ENCODE results near the gene MAGEE2. TPM values are rescaled to one million over a fixed set of nuclear protein-coding genes. Genes with fewer than 3 reads are reported as not detected.
"Not testable (repeated sequence)": the region's sequence is repeated elsewhere in the genome, so short reads cannot be mapped to it uniquely, and the experiment has no call there.

Gene MAGEE2
- total RNA-seq, 1 experiment from 2014 or later: not detected

- Histone ChIP-seq H3K9ac (ENCODE audit: extremely low read depth, insufficient read length, low read length) (no peak overlapping the region), H4K8ac (replicated peaks; ENCODE audit: insufficient read length, low read depth, low read length) (no peak overlapping the region), H3K56ac (ENCODE audit: insufficient read length, low read depth, low read length) (no peak overlapping the region), H3K14ac (ENCODE audit: insufficient read depth, low read length) (no peak overlapping the region), H4K5ac (ENCODE audit: insufficient read length, low read depth, low read length) (no peak overlapping the region), H2BK5ac (ENCODE audit: insufficient read length, low read length) (no peak overlapping the region), H3K9me3 (ENCODE audit: control insufficient read depth, low read depth, low read length) (peaks cover 54% of the 10 kb centered on the region), H3T11ph (ENCODE audit: low read length) (no peak overlapping the region), H3K18ac (ENCODE audit: insufficient read length, low read depth, low read length) (no peak overlapping the region), H3K4me2 (ENCODE audit: insufficient read depth, insufficient read length, low read length) (no peak overlapping the region), H3K23ac (ENCODE audit: insufficient read length, low read depth, low read length) (no peak overlapping the region), H2AFZ (ENCODE audit: low read length) (no peak overlapping the region), H3K79me2 (ENCODE audit: insufficient read depth, low read length) (no peaks in the 10 kb centered on the region), H2BK20ac (ENCODE audit: low read depth, low read length, poor library complexity, severe bottlenecking) (no peak overlapping the region), H4K91ac (ENCODE audit: insufficient read length, low read depth, low read length) (no peak overlapping the region), H3K27me3 (ENCODE audit: insufficient read depth, low read length) (no peaks in the 10 kb centered on the region), H3K4me1 (ENCODE audit: insufficient read depth, low read length) (no peaks in the 10 kb centered on the region), H2BK15ac (ENCODE audit: low read depth, low read length) (no peak overlapping the region), H3K4ac (ENCODE audit: low read depth, low read length) (no peak overlapping the region), H4K20me1 (ENCODE audit: control insufficient read depth, insufficient read depth, insufficient read length) (no peaks in the 10 kb centered on the region), H2BK12ac (ENCODE audit: insufficient read length, low read depth, low read length) (no peak overlapping the region), H2AK5ac (ENCODE audit: insufficient read length, low read length) (no peak overlapping the region), H3K27ac (ENCODE audit: insufficient read length, low read depth, low read length) (no peak overlapping the region), H2BK120ac (ENCODE audit: low read depth, low read length, poor library complexity, severe bottlenecking) (no peak overlapping the region), H3K23me2 (ENCODE audit: insufficient read length, low read depth, low read length, poor library complexity, severe bottlenecking) (no peaks in the 10 kb centered on the region), H3K79me1 (ENCODE audit: insufficient read depth, low read depth, low read length, poor library complexity, severe bottlenecking) (no peaks in the 10 kb centered on the region)
- H3K36me3 Mint-ChIP-seq (ENCODE audit: insufficient read depth in 1 of 3, low read depth in 3 of 3): peaks cover 0 to 5% (median 3%) of the 10 kb centered on the region in 3 experiments; a peak in 3 of 7 replicates
- TF ChIP-seq CTCF (conservative IDR thresholded peaks at IDR 0.05): no peak
- no peaks in the 10 kb centered on the region; the same call in 1 of the 2 replicates for H3K27me3 Mint-ChIP-seq (ENCODE audit: low read depth)
- no CpG with 5 or more reads among the region's 15 CpGs for WGBS (ENCODE audit: extremely low coverage, insufficient read length, low lambda C conversion rate)
- DNase-seq: no peak
- H3K9me3 Mint-ChIP-seq: peaks cover 82 to 92% of the 10 kb centered on the region in 2 experiments
- no peak overlapping the region for H3K4me3 Mint-ChIP-seq
- no peak overlapping the region for H3K27ac Mint-ChIP-seq
- H3K4me1 Mint-ChIP-seq: no peaks in the 10 kb centered on the region
Observed at GRCh38 chrX:75781611-75782010, 3.4 kb downstream of the MAGEE2 start.

- H3K4me1 ChIP-seq (ENCODE audit: insufficient read depth, low read length); H3K4me2 ChIP-seq (ENCODE audit: insufficient read depth, insufficient read length, low read length); H4K5ac ChIP-seq (ENCODE audit: insufficient read length, low read depth, low read length); H2AFZ ChIP-seq (ENCODE audit: low read length); H3K18ac ChIP-seq (ENCODE audit: insufficient read length, low read depth, low read length); H3K4me3 Mint-ChIP-seq; DNase-seq; H3K36me3 Mint-ChIP-seq (ENCODE audit: insufficient read depth in 1 of 3, low read depth in 3 of 3); H3K14ac ChIP-seq (ENCODE audit: insufficient read depth, low read length); H2BK5ac ChIP-seq (ENCODE audit: insufficient read length, low read length); H2BK15ac ChIP-seq (ENCODE audit: low read depth, low read length); H3T11ph ChIP-seq (ENCODE audit: low read length); H2BK20ac ChIP-seq (ENCODE audit: low read depth, low read length, poor library complexity, severe bottlenecking); H4K8ac ChIP-seq (replicated peaks; ENCODE audit: insufficient read length, low read depth, low read length); H3K27ac Mint-ChIP-seq; H3K56ac ChIP-seq (ENCODE audit: insufficient read length, low read depth, low read length); H3K4ac ChIP-seq (ENCODE audit: low read depth, low read length); H3K27me3 ChIP-seq (ENCODE audit: insufficient read depth, low read length); H4K20me1 ChIP-seq (ENCODE audit: control insufficient read depth, insufficient read depth, insufficient read length); H3K79me2 ChIP-seq (ENCODE audit: insufficient read depth, low read length); H3K9ac ChIP-seq (ENCODE audit: extremely low read depth, insufficient read length, low read length); H2AK5ac ChIP-seq (ENCODE audit: insufficient read length, low read length); H3K23ac ChIP-seq (ENCODE audit: insufficient read length, low read depth, low read length); H3K9me3 ChIP-seq (ENCODE audit: control insufficient read depth, low read depth, low read length); H3K23me2 ChIP-seq (ENCODE audit: insufficient read length, low read depth, low read length, poor library complexity, severe bottlenecking); H2BK120ac ChIP-seq (ENCODE audit: low read depth, low read length, poor library complexity, severe bottlenecking); H3K4me1 Mint-ChIP-seq; H4K91ac ChIP-seq (ENCODE audit: insufficient read length, low read depth, low read length); H3K27ac ChIP-seq (ENCODE audit: insufficient read length, low read depth, low read length); H3K27me3 Mint-ChIP-seq (ENCODE audit: low read depth); H3K79me1 ChIP-seq (ENCODE audit: insufficient read depth, low read depth, low read length, poor library complexity, severe bottlenecking); H2BK12ac ChIP-seq (ENCODE audit: insufficient read length, low read depth, low read length): not testable (repeated sequence)
- WGBS (ENCODE audit: extremely low coverage, insufficient read length, low lambda C conversion rate): no CpG with 5 or more reads among the region's 5 CpGs
- peaks cover 69 to 75% of the 10 kb centered on the region in 2 experiments for H3K9me3 Mint-ChIP-seq
Observed at GRCh38 chrX:75768063-75768462, 17.0 kb downstream of the MAGEE2 start.

Measured in H9 (cell line).